ENCODE results near the gene DDX42.

DNA sequence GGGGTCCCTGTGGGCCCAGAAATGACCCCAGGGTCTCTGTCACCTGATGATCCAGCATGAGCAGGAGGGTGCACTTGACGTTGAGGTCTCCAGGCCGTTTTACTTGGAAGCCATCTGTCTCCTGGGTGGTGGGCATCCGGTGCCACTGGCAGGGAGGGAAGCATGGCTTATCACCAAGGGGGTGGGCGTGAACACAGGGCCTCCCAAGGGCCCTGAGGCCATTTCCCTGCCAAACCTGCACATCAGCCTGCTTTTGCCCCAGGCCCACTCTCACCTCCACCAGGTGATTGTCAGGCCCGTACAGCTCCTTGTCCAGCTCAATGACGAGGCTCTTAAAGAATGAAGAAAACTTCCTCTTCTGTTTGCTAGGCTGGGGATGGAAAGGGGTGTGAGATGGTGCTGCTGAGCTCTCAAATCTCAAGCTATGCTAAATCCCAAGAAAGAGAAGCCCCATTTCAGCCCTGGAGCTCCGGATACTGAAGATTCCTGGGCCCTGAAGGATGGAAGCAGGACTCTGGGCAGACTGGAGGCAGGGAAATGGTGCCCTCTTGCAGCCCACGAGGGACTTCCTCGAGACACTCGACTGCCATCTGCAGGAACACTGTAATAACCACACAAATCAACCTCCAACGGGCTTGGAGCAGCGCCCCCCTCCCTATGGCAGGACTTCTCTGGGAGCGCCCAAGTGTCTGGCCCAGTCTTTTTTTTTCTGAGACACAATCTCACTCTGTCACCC is 60.6 kb downstream of the DDX42 start:
- TF ChIP-seq, protein P1, sequence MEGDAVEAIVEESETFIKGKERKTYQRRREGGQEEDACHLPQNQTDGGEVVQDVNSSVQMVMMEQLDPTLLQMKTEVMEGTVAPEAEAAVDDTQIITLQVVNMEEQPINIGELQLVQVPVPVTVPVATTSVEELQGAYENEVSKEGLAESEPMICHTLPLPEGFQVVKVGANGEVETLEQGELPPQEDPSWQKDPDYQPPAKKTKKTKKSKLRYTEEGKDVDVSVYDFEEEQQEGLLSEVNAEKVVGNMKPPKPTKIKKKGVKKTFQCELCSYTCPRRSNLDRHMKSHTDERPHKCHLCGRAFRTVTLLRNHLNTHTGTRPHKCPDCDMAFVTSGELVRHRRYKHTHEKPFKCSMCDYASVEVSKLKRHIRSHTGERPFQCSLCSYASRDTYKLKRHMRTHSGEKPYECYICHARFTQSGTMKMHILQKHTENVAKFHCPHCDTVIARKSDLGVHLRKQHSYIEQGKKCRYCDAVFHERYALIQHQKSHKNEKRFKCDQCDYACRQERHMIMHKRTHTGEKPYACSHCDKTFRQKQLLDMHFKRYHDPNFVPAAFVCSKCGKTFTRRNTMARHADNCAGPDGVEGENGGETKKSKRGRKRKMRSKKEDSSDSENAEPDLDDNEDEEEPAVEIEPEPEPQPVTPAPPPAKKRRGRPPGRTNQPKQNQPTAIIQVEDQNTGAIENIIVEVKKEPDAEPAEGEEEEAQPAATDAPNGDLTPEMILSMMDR (IDR thresholded peaks at IDR 0.05), result peak in 1 of 4 experiments; percentile 43
- TF ChIP-seq POLR2A (IDR thresholded peaks at IDR 0.05) (no peak), EP300 (IDR thresholded peaks at IDR 0.05) (no peak), POLR2AphosphoS5 (IDR thresholded peaks at IDR 0.05) (no peak)
